ENCODE measurements around the gene FAHD2A.

DNA sequence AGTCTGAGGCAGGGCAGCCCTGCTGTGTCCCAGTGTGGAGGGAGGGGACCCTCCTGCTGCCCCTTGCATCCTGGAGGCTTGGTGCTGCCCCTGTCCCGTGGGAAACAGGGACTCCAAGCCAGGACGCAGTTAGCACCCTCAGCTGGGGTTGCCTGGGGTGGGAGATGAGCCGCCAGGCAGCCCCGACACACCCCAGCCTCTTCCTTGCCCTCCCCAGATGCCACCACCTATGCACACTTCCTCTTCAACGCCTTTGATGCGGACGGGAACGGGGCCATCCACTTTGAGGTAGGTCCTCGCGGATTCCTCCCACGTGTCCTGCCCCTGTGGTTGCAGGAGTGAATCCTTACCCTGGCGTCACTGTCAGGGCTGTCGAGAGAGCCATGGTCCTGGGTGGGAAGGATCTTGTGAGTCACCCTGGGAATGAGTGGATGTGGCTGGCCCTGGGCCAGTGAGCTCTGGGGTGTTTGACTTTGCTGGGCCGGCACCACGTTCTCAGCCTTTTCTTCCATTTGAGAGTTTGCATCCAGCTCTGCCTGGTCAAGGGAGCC lies 27.5 kb upstream of the FAHD2A start:
- TF ChIP-seq CTCF (IDR thresholded peaks at IDR 0.05), result no peak
- no peak for TF ChIP-seq POLR2A (IDR thresholded peaks at IDR 0.05)

All from lower leg skin (tissue), 3 donors.